Transverse colon (tissue), 4 donors: ENCODE measurements around the gene HOXA6.

Experiments used
- CTCF ChIP-seq, 5 experiments: fragments of 200-600 bp in 3 of 5; fragments of 450-650 bp in 2 of 5; sonication (generic) in 3 of 5; IDR thresholded peaks; 1 replicate in 2 of 5; 2 replicates in 3 of 5; pipeline ENCODE4 v1.5.1; 2016 to 2017; ENCODE audit warnings: antibody characterized with exemption in 5 of 5, inconsistent platforms in 3 of 5, mild to moderate bottlenecking in 2 of 5, moderate library complexity in 1 of 5
- EP300 ChIP-seq: sonication (generic); formaldehyde crosslinking; IDR thresholded peaks from one replicate; pipeline ENCODE4 v1.6.1; 2017; ENCODE audit warnings: antibody characterized with exemption, low read depth
- POLR2AphosphoS5 ChIP-seq, 3 donors: sonication (generic); formaldehyde crosslinking; IDR thresholded peaks; one replicate each; pipeline ENCODE4 v1.6.1; 2016; ENCODE audit warnings: antibody characterized with exemption in 3 of 3

- TF ChIP-seq EP300, result no peak
- TF ChIP-seq CTCF (IDR thresholded peaks at IDR 0.05), result no peak
- peak; percentile 94 to 97 (median 95) for TF ChIP-seq POLR2AphosphoS5 (IDR thresholded peaks at IDR 0.05)
Observed at GRCh38 chr7:27174874-27175625, 27.5 kb upstream of the HOXA6 start.
